KG1 (cell line): ENCODE measurements around the gene VPS29.
A peak's percentile ranks its signal among the peaks of the same experiment; 100 is the strongest.
"Not testable (repeated sequence)": the region's sequence is repeated elsewhere in the genome, so short reads cannot be mapped to it uniquely, and the experiment has no call there.

Experiments used
- DNase-seq: peaks from one replicate; lab custom pipeline; 2025; lab: John Stamatoyannopoulos, UW

Gene VPS29

GRCh38 chr12:110520876-110521712 lies 19.2 kb upstream of the VPS29 start:
- DNase-seq, result not testable (repeated sequence)

DNA sequence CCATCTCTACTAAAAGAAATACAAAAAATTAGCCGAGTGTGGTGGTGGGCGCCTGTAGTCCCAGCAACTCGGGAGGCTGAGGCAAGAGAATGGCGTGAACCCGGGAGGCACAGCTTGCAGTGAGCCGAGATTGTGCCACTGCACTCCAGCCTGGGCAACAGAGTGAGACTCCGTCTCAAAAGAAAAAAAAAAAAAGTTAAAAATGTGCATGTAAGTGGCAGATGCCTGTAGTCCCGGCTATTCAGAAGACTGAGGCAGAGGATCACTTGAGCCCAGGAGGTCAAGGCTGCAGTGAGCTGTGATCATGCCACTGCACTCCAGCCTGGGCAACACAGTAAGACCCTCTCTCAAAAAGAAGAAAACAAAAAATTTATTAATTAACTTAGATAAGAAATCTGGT lies 16.1 kb upstream of the VPS29 start:
- DNase-seq, result not testable (repeated sequence)

GRCh38 chr12:110516995-110517394 lies 15.1 kb upstream of the VPS29 start:
- no peak for DNase-seq

DNA sequence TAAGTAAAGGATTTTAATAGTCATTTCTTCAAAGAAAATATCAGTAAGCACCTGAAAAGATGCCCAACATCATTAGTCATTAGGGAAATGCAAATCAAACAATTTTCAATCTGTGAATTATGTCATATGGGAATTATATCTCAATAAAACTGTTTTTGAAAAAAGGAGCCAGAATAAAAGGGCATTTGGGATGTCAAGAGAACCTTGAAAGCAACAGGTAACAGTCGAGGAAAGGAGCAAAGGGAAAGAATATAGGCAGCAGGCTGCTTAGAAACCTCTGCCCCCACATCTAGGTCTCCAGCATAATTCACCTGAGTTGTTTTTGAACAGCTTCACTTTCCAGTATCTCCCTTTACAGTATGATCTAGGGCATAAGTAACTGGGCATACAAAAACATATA lies 12.5 kb upstream of the VPS29 start:
- no peak for DNase-seq

DNA sequence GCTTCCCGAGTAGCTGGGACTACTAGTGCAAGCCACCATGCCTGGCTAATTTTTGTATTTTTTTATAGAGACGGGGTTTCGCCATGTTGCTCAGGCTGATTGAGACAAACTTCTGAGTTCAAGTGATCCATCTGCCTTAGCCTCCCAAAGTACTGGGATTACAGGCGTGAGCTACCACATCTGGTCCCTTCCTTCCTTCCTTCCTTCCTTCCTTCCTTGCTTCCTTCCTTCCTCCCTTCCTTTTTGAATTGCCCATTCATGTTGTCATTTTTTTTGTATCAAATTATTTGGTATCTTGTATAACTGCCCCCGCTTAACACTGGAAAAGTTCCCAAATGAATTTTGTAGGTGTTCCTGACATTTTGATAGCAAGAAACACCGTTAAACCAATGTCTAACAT lies 11.9 kb upstream of the VPS29 start:
- DNase-seq, result no peak

DNA sequence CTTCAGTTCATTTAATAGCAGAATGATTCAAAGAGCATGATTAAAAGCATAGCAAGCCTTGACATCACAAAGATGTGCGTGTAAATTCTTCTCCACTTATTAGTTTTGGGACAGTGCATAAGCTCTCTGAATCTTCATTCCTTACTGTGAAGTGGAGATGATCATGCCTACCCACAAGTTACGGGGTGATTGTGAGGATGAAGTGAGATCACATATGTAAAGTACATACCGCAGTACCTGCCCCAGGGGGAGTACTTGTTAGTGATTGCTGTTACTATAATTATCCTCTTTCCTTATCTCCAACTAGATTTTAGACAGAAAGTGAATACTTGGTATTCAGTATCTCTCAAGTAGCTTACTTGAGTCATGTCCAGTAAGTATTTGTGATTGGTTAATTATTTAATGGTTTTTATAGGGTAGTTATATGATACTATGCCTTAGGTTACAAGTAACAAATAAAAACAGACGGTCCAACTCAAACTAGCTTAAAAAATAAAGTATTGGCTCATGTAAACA lies 6.2 kb upstream of the VPS29 start:
- DNase-seq, result no peak

- DNase-seq, result no peak
Observed at GRCh38 chr12:110505332-110505731, 3.4 kb upstream of the VPS29 start.

DNA sequence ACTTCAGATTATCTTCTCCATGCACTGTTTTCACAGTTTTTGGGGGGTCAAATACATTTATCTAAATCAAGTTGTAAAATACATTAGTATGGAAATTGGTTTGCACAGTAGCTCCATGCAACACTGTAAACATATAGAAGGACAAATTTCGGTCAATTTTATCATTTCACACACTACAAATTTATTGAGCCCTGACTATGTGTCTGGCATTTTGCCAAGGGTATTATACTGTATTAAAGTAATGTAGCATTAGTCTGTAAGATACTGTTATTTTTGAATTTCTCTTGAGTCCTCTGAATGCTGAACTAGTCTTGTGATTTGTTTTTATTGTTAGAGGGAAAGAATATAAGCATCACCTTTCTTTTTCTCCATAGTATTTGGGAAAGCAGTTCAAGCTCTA lies 1.5 kb upstream of the VPS29 start:
- DNase-seq, result no peak

GRCh38 chr12:110501399-110501751 lies 536 bp downstream of the VPS29 start:
- DNase-seq, result no peak

- DNase-seq, result no peak
Observed at GRCh38 chr12:110498984-110499706, 2.8 kb downstream of the VPS29 start.

DNA sequence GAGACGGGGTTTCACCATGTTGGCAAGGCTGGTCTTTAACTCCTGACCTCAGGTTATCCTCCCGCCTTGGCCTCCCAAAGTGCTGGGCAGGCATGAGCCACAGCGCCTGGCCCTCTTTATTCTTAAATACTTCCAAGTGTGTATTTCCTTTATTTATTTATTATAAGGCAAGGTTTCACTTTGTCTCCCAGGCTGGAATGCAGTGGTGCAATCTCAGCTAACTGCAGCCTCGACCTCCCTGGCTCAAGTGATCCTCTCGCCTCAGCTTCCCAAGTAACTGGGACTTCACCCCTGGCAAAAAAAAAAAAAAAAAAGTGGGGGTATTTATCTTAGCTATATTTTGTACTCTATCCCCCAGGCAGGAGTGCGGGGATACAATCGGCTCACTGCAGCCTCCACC lies 26.5 kb downstream of the VPS29 start:
- DNase-seq, result no peak

- peak; percentile 94 for DNase-seq
Observed at GRCh38 chr12:110468214-110469048, 33.5 kb downstream of the VPS29 start, which contains the start of the genes FAM216A and GPN3. FAM216A (plus strand) TSS chr12:110468845; CDS start chr12:110468876, 31 bp downstream. GPN3 (minus strand) TSS chr12:110468257; CDS start chr12:110468203, 54 bp downstream.

DNA sequence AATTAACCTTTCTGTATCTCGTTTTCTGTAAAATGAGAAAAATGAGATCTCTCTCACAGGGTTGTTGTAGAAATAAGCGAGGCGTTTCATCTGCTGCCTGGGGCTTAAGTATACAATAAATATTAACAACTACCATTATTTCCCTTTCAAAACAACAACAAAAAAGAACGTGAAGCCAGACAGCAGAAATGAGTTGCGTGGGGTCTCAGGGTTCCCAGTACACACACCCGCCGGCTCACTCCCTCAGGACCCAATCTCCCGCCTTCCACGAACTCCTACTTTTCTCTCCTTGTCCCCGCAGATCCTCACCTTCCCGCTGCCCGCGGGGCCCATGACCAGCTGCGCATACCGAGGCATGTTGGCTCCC lies 34.1 kb downstream of the VPS29 start:
- DNase-seq, result no peak

GRCh38 chr12:110466791-110467190 lies 35.1 kb downstream of the VPS29 start:
- DNase-seq, result no peak

- not testable (repeated sequence) for DNase-seq
Observed at GRCh38 chr12:110465765-110466164, 36.1 kb downstream of the VPS29 start.

- no peak for DNase-seq
Observed at GRCh38 chr12:110465024-110465423, 36.9 kb downstream of the VPS29 start.

GRCh38 chr12:110461189-110461588 lies 40.7 kb downstream of the VPS29 start:
- DNase-seq, result not testable (repeated sequence)

GRCh38 chr12:110458756-110459155 lies 43.2 kb downstream of the VPS29 start:
- DNase-seq, result no peak

DNA sequence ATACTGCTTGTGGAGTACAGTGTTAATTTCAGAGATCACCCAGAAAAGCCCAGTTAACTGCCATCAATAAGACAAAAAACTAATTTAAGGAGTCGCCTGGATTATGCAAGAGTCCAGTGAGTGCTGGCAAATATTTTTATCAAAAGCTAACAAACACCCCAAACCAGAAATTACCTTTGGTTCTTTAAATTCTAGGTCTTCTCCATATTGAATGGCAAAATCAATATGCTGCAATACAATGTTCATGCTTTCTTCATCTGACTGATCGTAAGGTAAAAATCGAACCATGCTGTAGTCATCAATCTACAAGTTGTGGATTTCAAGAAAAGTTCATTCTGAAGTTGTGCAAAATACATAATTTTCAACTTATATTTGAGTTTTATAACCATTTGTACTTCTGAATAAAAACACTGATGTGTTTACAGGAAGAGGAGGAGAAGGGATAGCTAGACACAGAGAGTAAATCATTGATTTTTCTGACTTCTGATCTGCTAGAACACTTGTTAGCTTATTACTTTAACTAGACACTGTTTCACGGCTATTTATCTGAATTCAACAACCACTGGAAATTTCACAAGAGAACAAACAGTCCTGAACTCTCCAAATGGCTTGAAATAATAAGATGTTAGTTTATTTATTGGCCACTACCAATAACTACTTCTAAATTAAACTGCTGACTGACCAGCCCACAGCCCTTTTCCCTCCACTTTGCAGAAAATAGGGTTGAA lies 48.2 kb downstream of the VPS29 start:
- no peak for DNase-seq

GRCh38 chr12:110451263-110451662 lies 50.6 kb downstream of the VPS29 start:
- DNase-seq, result no peak

GRCh38 chr12:110449799-110450497 lies 52.0 kb downstream of the VPS29 start, which contains the start of gene ARPC3:
ARPC3 (minus strand) TSS chr12:110450337; CDS start chr12:110450260, 77 bp downstream.
- DNase-seq, result peak; percentile 89
